Psoas muscle (tissue), 8 donors: Measurements from ENCODE around the gene GSG1L. TPM values are rescaled to one million over a fixed set of nuclear protein-coding genes. Genes with fewer than 3 reads are reported as not detected.
"Not testable (repeated sequence)": the region's sequence is repeated elsewhere in the genome, so short reads cannot be mapped to it uniquely, and the experiment has no call there.

Source experiments
- ATAC-seq, 4 donors: fragments of 200-7000 bp; cut with Tn5 transposase; one replicate each; pipeline ENCODE4 v1.9.1; 2020; ENCODE audit warnings: moderate library complexity in 3 of 4, mild to moderate bottlenecking in 2 of 4
- DNase-seq, 2 donors: peaks; one replicate each; pipeline ENCODE4 v3.0.0-alpha.2; 2020
- H3K27ac ChIP-seq: fragments of 200-600 bp; one replicate; pipeline ENCODE4 v1.8.0; 2022
- H3K27me3 ChIP-seq, 3 donors: fragments of 200-600 bp in 1 of 3; one replicate each; pipeline versions ENCODE4 v1.6.1 to v1.8.0; 2013 to 2022; ENCODE audit warnings: low read length in 2 of 3, mild to moderate bottlenecking in 2 of 3, moderate library complexity in 1 of 3; ENCODE audit not compliant: insufficient read depth in 3 of 3
- H3K36me3 ChIP-seq, 2 donors: fragments of 200-600 bp in 1 of 2; one replicate each; pipeline versions ENCODE4 v1.6.1 to v1.8.0; 2013 to 2022; ENCODE audit warnings: low read depth in 1 of 2, mild to moderate bottlenecking in 1 of 2, moderate library complexity in 1 of 2; ENCODE audit not compliant: insufficient read depth in 1 of 2
- H3K4me1 ChIP-seq: fragments of 200-600 bp; one replicate; pipeline ENCODE4 v1.8.0; 2022
- H3K4me3 ChIP-seq: fragments of 200-600 bp; one replicate; pipeline ENCODE4 v1.8.0; 2022; ENCODE audit warnings: mild to moderate bottlenecking
- H3K9me3 ChIP-seq: fragments of 200-600 bp; one replicate; pipeline ENCODE4 v1.8.0; 2022
- CTCF ChIP-seq: fragments of 200-600 bp; IDR thresholded peaks from one replicate; pipeline ENCODE4 v1.8.0; 2022; ENCODE audit warnings: antibody characterized with exemption
- WGBS, 3 donors: extraction: QIAGEN DNeasy Blood & Tissue Kit; methylation state at CpG; one replicate each; pipeline versions ENCODE4 v1.1.6 to v1.1.7; 2013; 5-methylcytosine and 5-hydroxymethylcytosine counted together
- intact Hi-C, 2 donors: fragments of 100-400 bp; cut with DNase I; formaldehyde crosslinking; loops; one replicate each; pipeline versions ENCODE4 v1.11.0 to v1.14.2; 2022
- polyA plus RNA-seq, 3 donors: library from polyadenylated mRNA; stranded (reverse); fragments of 200-250 nt; gene quantifications; one replicate each; pipeline ENCODE4 v1.2.3, GENCODE V29; 2013
- total RNA-seq, 4 donors: library from RNA; stranded (reverse); fragmentation: NEBNext Ultra II Directional in 2 of 4; extraction: Animal tissue kit (Norgen Biotek cat#: 25700) in 2 of 4; gene quantifications; one replicate each; pipeline versions ENCODE4 v1.2.1 to v1.2.4, GENCODE V29; 2021 to 2023
- donor health status: healthy with polysubstance abuse.
- donor health status: DM: no; HTN: no; CAD: no; lungs with moderate emphysema.
- donor health status: Bipolar disorder and iron deficiency.
- donor health status: healthy.
- donor health status: DM: yes; HTN: yes; CAD: no.
- donor health status: DM: no; HTN: no; CAD: no.
- donor health status: DM: no; HTN: no; CAD: no.
- donor health status: DM: yes; HTN: yes; CAD: no.

The GSG1L gene
- total and polyA plus RNA-seq, 7 donors, result 0.04 to 0.17 (median 0.08) TPM; not detected in 2

GRCh38 chr16:27880287-27880686 lies 183.2 kb downstream of the GSG1L start:
- no peaks in the 10 kb centered on the region for H3K36me3 ChIP-seq
- no peaks in the 10 kb centered on the region for H3K9me3 ChIP-seq
- WGBS, 3 donors, result 56 to 72% (median 63%) methylated on average over 2 of the region's 2 CpGs
- no peak for ATAC-seq
- intact Hi-C loops, result no loop called here
- no peak for TF ChIP-seq CTCF
- H3K27me3 ChIP-seq, result peaks cover 0 to 2% (median 0%) of the 10 kb centered on the region in 3 donors
- no peak overlapping the region for H3K4me3 ChIP-seq
- H3K27ac ChIP-seq, result no peak overlapping the region
- no peak for DNase-seq
- no peaks in the 10 kb centered on the region for H3K4me1 ChIP-seq

- DNase-seq (no peak), ATAC-seq (no peak)
- intact Hi-C loops, result no loop called here
- H3K4me1 ChIP-seq, result no peaks in the 10 kb centered on the region
- H3K36me3 ChIP-seq, result no peaks in the 10 kb centered on the region
- TF ChIP-seq CTCF, result no peak
- WGBS, 3 donors, result 76 to 85% (median 82%) methylated on average over 3 of the region's 3 CpGs
- H3K27ac ChIP-seq, result no peak overlapping the region
- H3K27me3 ChIP-seq, result peaks cover 0 to 2% (median 0%) of the 10 kb centered on the region in 3 donors
- H3K9me3 ChIP-seq, result no peaks in the 10 kb centered on the region
- no peak overlapping the region for H3K4me3 ChIP-seq
Measured at GRCh38 chr16:27879601-27880247, 183.8 kb downstream of the GSG1L start.

DNA sequence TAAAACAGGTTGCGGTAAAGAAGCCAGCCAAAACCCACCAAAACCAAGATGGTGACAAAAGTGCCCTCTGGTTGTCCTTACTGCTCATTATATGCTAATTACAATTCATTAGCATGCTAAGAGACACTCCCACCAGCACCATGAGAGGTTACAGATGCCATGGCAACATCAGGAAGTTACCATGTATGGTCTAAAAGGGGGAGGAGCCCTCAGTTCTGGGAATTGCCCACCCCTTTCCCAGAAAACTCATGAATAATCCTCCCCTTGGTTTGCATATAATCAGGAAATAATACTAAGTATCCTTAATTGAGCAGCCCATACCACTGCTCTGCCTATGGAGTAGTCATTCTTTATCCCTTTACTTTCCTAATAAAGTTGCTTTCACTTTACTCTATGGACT lies 190.9 kb downstream of the GSG1L start:
- ATAC-seq, DNase-seq, H3K4me3 ChIP-seq, H3K27ac ChIP-seq, H3K36me3 ChIP-seq, H3K9me3 ChIP-seq, H3K4me1 ChIP-seq, intact Hi-C loops, H3K27me3 ChIP-seq: not testable (repeated sequence)
- 91 to 100% (median 96%) methylated on average over 1 of the region's 1 CpG for WGBS, 3 donors

DNA sequence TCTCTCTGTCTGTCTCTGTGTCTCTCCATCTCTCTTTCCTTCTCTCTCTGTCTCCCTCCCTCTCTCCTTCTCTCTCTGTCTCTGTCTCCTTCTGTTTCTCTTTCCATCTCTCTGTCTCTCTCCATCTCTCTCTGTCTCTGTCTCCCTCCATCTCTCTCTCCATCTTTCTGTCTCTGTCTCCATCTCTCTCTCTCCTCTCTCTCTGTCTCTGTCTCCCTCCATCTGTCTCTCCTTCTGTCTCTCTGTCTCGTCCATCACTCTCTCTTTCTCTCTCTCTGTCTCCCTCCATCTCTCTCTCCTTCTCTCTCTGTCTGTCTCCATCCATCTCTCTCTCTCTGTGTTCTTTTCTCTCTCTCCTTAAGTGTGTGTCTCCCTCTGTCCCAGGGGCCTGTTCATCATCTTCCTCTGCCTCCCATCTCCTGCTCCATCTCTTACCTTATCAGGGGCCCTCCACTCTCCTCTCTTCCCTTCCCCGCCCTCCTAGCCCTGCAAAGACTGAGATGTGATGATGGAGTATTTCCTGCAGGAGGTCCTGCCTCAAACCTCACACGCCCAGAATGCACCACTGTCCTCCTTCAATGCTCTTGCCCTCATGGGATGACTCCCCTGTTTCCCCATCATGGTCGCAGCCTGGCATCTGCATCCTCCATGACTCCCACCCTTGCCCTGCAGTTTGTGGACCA lies 193.3 kb downstream of the GSG1L start:
- ATAC-seq (no peak), DNase-seq (no peak)
- no peaks in the 10 kb centered on the region for H3K36me3 ChIP-seq
- peaks cover 3% of the 10 kb centered on the region for H3K9me3 ChIP-seq
- no peak overlapping the region for H3K27ac ChIP-seq
- H3K4me3 ChIP-seq, result no peak overlapping the region
- H3K27me3 ChIP-seq, result no peaks in the 10 kb centered on the region
- H3K4me1 ChIP-seq, result no peaks in the 10 kb centered on the region
- intact Hi-C loops, result no loop called here
- WGBS, 3 donors, result 66 to 83% (median 75%) methylated on average over 4 of the region's 4 CpGs
- TF ChIP-seq CTCF, result no peak

- no peaks in the 10 kb centered on the region for H3K36me3 ChIP-seq
- no peak for TF ChIP-seq CTCF
- DNase-seq (no peak), ATAC-seq (no peak)
- H3K27me3 ChIP-seq, result no peaks in the 10 kb centered on the region
- no peak overlapping the region for H3K4me3 ChIP-seq
- no peak overlapping the region for H3K27ac ChIP-seq
- H3K9me3 ChIP-seq, result peaks cover 7% of the 10 kb centered on the region
- intact Hi-C loops, result loop anchor here in 1 of 2 donors (5.0 kb wide), 1 partner anchor 232 kb away; no protein-coding TSS in a partner anchor
- WGBS, 3 donors, result 100% methylated on average over 1 of the region's 1 CpG
- H3K4me1 ChIP-seq, result no peaks in the 10 kb centered on the region
Measured at GRCh38 chr16:27869411-27869810, 194.1 kb downstream of the GSG1L start.
